Parathyroid adenoma (tissue), 2 donors: ENCODE results near the gene ZNF524.

Experiments used
- H2AFZ ChIP-seq: fragments of 300-600 bp; sonication (generic); one replicate; pipeline ENCODE4 v1.7.0; 2017; ENCODE audit warnings: antibody characterized with exemption, mild to moderate bottlenecking
- H3K27ac ChIP-seq: fragments of 300-600 bp; sonication (generic); one replicate; pipeline ENCODE4 v1.7.0; 2017
- H3K27me3 ChIP-seq: fragments of 300-600 bp; sonication (generic); one replicate; pipeline ENCODE4 v1.7.0; 2017; ENCODE audit warnings: low read length; ENCODE audit not compliant: control insufficient read depth, insufficient read depth
- H3K36me3 ChIP-seq: fragments of 300-600 bp; sonication (generic); one replicate; pipeline ENCODE4 v1.7.0; 2017; ENCODE audit warnings: low read length; ENCODE audit not compliant: control insufficient read depth, insufficient read depth
- H3K4me1 ChIP-seq: fragments of 300-600 bp; sonication (generic); one replicate; pipeline ENCODE4 v1.7.0; 2017; ENCODE audit warnings: control low read depth
- H3K4me2 ChIP-seq: fragments of 300-600 bp; sonication (generic); one replicate; pipeline ENCODE4 v1.7.0; 2017; ENCODE audit warnings: low read length
- H3K4me3 ChIP-seq: fragments of 300-600 bp; sonication (generic); one replicate; pipeline ENCODE4 v1.7.0; 2017; ENCODE audit warnings: low read depth, low read length
- H3K79me2 ChIP-seq: fragments of 300-600 bp; sonication (generic); one replicate; pipeline ENCODE4 v1.7.0; 2017; ENCODE audit warnings: control low read depth
- H3K9ac ChIP-seq: fragments of 300-600 bp; sonication (generic); one replicate; pipeline ENCODE4 v1.7.0; 2017; ENCODE audit warnings: mild to moderate bottlenecking
- H3K9me3 ChIP-seq: fragments of 300-600 bp; sonication (generic); one replicate; pipeline ENCODE4 v1.7.0; 2017; ENCODE audit warnings: low read length; ENCODE audit not compliant: control insufficient read depth
- TF ChIP-seq, protein P1 (sequence below): fragments of 300-600 bp; sonication (generic); IDR thresholded peaks from one replicate; pipeline ENCODE4 v1.7.0; 2017; ENCODE audit warnings: antibody characterized with exemption, mild to moderate bottlenecking
- donor health status: primary hyperparathyroidism.

The ZNF524 gene

DNA sequence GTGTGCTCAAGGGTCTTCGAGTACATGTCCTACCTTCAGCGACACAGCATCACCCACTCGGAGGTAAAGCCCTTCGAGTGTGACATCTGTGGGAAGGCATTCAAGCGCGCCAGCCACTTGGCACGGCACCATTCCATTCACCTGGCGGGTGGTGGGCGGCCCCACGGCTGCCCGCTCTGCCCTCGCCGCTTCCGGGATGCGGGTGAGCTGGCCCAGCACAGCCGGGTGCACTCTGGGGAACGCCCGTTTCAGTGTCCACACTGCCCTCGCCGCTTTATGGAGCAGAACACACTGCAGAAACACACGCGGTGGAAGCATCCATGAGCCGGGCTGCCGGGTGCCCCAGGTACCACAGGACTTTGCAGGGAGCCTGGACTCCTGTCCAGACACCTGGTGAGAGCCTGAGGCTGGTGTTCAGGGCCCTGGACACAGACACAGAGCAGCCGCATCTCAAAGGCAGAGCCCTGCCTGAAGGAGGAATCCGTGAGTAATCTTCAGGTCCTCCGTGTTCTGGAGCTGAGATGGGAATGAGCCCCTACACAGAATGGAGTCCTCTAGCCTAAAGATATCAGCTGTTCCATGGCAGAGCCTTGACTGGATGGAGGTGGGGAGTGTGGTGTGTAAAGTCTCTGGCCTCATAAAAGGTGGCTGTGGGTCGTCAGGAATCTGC, 44.9 kb downstream of the ZNF524 start:
- Histone ChIP-seq H3K4me3 (no peak overlapping the region), H3K27me3 (no peaks in the 10 kb centered on the region), H3K79me2 (peaks cover 2% of the 10 kb centered on the region), H3K4me1 (peaks cover 24% of the 10 kb centered on the region), H3K9ac (no peak overlapping the region), H3K4me2 (peak overlapping the region; percentile 79), H2AFZ (no peak overlapping the region), H3K9me3 (no peaks in the 10 kb centered on the region), H3K27ac (peak overlapping the region; percentile 44), H3K36me3 (no peaks in the 10 kb centered on the region)
- TF ChIP-seq, protein P1, sequence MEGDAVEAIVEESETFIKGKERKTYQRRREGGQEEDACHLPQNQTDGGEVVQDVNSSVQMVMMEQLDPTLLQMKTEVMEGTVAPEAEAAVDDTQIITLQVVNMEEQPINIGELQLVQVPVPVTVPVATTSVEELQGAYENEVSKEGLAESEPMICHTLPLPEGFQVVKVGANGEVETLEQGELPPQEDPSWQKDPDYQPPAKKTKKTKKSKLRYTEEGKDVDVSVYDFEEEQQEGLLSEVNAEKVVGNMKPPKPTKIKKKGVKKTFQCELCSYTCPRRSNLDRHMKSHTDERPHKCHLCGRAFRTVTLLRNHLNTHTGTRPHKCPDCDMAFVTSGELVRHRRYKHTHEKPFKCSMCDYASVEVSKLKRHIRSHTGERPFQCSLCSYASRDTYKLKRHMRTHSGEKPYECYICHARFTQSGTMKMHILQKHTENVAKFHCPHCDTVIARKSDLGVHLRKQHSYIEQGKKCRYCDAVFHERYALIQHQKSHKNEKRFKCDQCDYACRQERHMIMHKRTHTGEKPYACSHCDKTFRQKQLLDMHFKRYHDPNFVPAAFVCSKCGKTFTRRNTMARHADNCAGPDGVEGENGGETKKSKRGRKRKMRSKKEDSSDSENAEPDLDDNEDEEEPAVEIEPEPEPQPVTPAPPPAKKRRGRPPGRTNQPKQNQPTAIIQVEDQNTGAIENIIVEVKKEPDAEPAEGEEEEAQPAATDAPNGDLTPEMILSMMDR = no peak

DNA sequence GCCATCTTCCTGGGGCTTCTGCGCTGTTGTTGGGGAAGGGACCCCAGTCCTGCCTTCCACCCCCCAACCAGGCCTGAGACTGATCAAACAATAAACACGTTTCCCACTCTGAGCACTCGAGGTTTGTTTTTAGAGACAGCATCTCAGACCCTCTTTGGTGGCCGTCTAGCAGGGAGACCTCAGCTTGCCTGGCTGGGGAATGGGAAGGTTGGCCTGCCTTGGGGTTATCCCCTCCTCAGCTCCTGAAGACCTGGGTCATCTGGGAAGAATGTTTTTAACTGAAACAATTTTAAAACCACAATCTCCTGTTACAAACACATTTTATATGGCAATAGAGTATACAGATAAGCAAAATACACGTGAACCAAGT, 45.4 kb downstream of the ZNF524 start:
- TF ChIP-seq, protein P1 = no peak
- Histone ChIP-seq H2AFZ (no peak overlapping the region), H3K9me3 (no peaks in the 10 kb centered on the region), H3K27me3 (no peaks in the 10 kb centered on the region), H3K79me2 (peaks cover 2% of the 10 kb centered on the region), H3K9ac (no peak overlapping the region), H3K4me1 (peaks cover 19% of the 10 kb centered on the region), H3K36me3 (no peaks in the 10 kb centered on the region), H3K4me3 (no peak overlapping the region), H3K27ac (no peak overlapping the region), H3K4me2 (no peak overlapping the region)

DNA sequence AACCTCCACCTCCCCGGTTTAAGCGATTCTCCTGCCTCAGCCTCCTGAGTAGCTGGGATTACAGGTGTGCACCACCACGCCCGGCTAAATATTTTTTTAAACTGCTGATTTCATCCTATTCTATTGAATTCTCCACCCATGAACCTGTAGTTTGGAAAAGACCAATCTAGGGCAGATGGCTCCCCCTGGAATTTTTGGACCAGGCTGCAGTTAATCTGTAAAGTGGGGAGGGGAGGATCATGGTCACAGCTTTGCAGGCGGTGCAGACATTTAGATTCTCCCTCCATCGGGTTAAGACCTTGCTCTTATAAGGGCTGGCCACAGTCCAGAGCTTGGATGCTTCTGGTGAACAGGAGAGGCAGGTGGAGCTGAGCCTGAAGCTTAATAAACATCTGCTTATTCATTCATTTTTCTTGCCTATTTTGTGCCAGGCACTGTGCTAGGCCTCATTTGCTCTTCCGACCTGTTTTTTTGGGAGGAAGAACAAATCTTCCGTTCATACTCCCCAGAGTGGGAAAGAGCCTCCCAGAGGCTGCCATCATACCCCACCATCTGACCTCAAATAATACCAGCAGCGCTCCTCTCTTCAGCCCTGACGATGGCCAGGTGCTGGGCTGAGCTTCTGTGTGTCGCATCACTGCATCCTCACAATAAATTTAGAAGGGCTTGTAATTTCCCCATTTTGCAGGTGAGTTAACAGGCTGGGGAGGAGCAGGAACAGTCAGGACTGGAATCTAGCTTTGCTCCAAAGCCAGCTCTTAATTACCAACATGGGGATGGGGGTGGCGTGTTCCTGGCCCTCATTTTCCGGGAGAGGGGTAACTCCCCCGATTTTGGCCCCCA, 47.0 kb downstream of the ZNF524 start:
- Histone ChIP-seq H3K4me2 (peak overlapping the region; percentile 98), H3K4me1 (peaks cover 18% of the 10 kb centered on the region), H3K9ac (no peak overlapping the region), H3K27ac (no peak overlapping the region), H3K4me3 (peak overlapping the region; percentile 89), H2AFZ (peak overlapping the region; percentile 85), H3K9me3 (no peaks in the 10 kb centered on the region), H3K79me2 (peaks cover 2% of the 10 kb centered on the region), H3K27me3 (no peaks in the 10 kb centered on the region), H3K36me3 (no peaks in the 10 kb centered on the region)
- TF ChIP-seq, protein P1 = no peak

DNA sequence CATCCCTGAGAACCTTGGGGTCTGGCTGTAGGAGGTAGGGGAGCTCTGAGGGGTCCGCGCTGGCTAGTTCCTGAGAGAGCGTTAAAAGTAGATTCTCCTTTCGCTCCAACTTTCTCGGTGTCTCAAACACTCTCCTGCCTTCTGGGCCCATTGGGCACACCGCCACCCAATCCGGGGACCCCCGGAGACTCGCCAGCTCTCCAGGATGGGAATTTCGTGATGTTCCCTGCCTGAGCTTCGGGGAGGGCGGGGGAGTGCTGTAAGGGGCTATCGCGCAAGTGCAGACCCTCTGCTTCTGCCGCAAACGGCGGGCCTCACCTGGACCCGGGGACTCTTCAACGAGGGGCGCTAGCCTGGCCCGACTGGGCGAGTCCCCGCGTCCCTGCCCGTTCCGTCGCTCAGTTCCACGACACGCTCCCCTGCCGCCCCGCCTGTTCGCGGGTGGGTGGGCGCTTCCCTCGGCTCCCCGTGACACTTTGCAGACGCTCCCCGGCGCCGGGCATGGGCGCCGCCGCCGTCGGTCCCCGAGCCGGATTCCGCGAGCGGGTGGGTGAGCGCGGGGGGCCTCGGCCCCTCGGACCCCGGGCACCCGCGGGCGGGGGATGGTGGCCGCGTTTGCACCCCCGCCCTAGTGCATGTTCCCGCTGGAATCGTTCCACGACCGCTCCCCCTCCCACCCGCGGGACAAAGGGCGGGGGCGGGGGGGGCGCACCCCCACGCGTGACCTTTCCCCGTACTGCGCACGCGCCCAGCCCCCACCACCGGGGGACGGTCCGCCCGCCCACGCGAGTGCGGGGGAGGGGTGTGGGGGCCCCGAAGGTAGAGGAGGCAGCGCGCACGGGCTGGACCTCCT, 47.9 kb downstream of the ZNF524 start, which contains the start of gene CCDC106:
CCDC106 (plus strand) TSS at position 481 of the 853 bp plus-strand sequence. CDS start 835 bp downstream, outside the sequence.
- H3K4me3 ChIP-seq = peak within 1 kb of the TSS; percentile 89
- H3K9me3 ChIP-seq = no peaks in the 10 kb centered on the region
- peak within 1 kb of the TSS; percentile 98 for H3K4me2 ChIP-seq
- TF ChIP-seq, protein P1 = no peak
- H3K27me3 ChIP-seq = no peaks in the 10 kb centered on the region
- H3K27ac ChIP-seq = no peak within 1 kb of the TSS
- peaks cover 2% of the 10 kb centered on the region for H3K79me2 ChIP-seq
- no peaks in the 10 kb centered on the region for H3K36me3 ChIP-seq
- peak within 1 kb of the TSS; percentile 85 for H2AFZ ChIP-seq
- peaks cover 18% of the 10 kb centered on the region for H3K4me1 ChIP-seq
- H3K9ac ChIP-seq = peak within 1 kb of the TSS; percentile 12
